HepG2 (cell line): ENCODE results near the gene MYO18B.

Experiments used
- CCAR2 ChIP-seq: fragments of 200-400 bp; formaldehyde crosslinking; optimal IDR thresholded peaks from 2 replicates; pipeline ENCODE3; 2018; ENCODE audit warnings: low read depth, mild to moderate bottlenecking, low read length, moderate library complexity
- CTCF ChIP-seq: sonication (generic); formaldehyde crosslinking; IDR thresholded peaks from 2 replicates; pipeline ENCODE4 v1.5.0; 2020; ENCODE audit warnings: mild to moderate bottlenecking, missing genetic modification reagents, moderate library complexity
- ELF1 ChIP-seq: sonication (generic); formaldehyde crosslinking; IDR thresholded peaks from 2 replicates; pipeline ENCODE4 v1.4.0; 2020; ENCODE audit warnings: missing genetic modification reagents
- EZH2 ChIP-seq: conservative IDR thresholded peaks from 2 replicates; pipeline ENCODE4 v1.6.1; 2012; ENCODE audit warnings: mild to moderate bottlenecking, low read depth, low read length, moderate library complexity
- FOSL1 ChIP-seq: sonication (generic); formaldehyde crosslinking; IDR thresholded peaks from 2 replicates; pipeline ENCODE4 v1.9.0; 2021; ENCODE audit warnings: missing genetic modification reagents, borderline replicate concordance
- GTF2F1 ChIP-seq: fragments of 150-350 bp; IDR thresholded peaks from 2 replicates; pipeline ENCODE4 v1.6.1; 2014; ENCODE audit warnings: low read length
- MAX ChIP-seq: IDR thresholded peaks from 2 replicates; pipeline ENCODE4 v1.6.1; 2012; ENCODE audit warnings: inconsistent platforms
- NR2F6 ChIP-seq, 2 experiments: IDR thresholded peaks; 2 replicates each; pipeline ENCODE4 v1.6.1; 2016; ENCODE audit warnings: antibody characterized with exemption in 1 of 2, mild to moderate bottlenecking in 1 of 2
- RXRA ChIP-seq: sonication (generic); formaldehyde crosslinking; IDR thresholded peaks from 2 replicates; pipeline ENCODE4 v1.5.1; 2020; ENCODE audit warnings: missing genetic modification reagents
- TBX3 ChIP-seq: fragments of 450-650 bp; IDR thresholded peaks from 2 replicates; pipeline ENCODE4 v1.6.1; 2017; ENCODE audit warnings: antibody characterized with exemption, mild to moderate bottlenecking, inconsistent platforms, borderline replicate concordance
- ZBTB21 ChIP-seq: sonication (generic); formaldehyde crosslinking; IDR thresholded peaks from 2 replicates; pipeline ENCODE4 v1.4.0; 2020; ENCODE audit warnings: missing genetic modification reagents
- ZBTB43 ChIP-seq: sonication (generic); formaldehyde crosslinking; conservative IDR thresholded peaks from 2 replicates; pipeline ENCODE4 v1.4.0; 2020; ENCODE audit warnings: missing genetic modification reagents
- ZNF251 ChIP-seq: sonication (generic); formaldehyde crosslinking; IDR thresholded peaks from 2 replicates; pipeline ENCODE4 v1.9.0; 2021; ENCODE audit warnings: mild to moderate bottlenecking, missing genetic modification reagents

GRCh38 chr22:26064048-26064447 is 322.1 kb downstream of the MYO18B start:
- TF ChIP-seq GTF2F1 (no peak), MAX (no peak), EZH2 (no peak), ZBTB43 (CRISPR knock-in tag) (no peak), NR2F6 (IDR thresholded peaks at IDR 0.05) (no peak), NR2F6 (CRISPR knock-in tag; IDR thresholded peaks at IDR 0.05) (no peak), ZNF251 (CRISPR knock-in tag) (no peak), CTCF (no peak), FOSL1 (CRISPR knock-in tag) (no peak), TBX3 (no peak), ZBTB21 (CRISPR knock-in tag) (no peak), ELF1 (CRISPR knock-in tag) (no peak), CCAR2 (no peak), RXRA (no peak)
